ENCODE results near the gene KANSL2.

KANSL2 gene

DNA sequence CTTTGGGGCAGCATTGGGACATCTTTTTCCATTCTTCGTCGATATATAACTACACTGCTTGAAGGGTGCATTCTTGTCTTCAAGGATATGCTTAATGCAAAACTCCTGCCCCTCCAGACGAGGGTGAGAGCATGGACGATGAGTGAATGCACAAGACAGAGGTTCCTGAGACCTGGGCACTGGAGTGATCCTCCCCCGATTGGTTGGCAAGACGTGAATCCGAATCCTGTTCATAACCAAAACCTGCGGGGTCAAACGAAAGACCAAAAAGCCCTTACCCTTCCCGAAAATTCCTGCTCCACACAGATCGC is 684 bp downstream of the KANSL2 start:
- Histone ChIP-seq H3K27ac (replicated peaks) (peak overlapping the region; percentile 92), H3K4me3 (replicated peaks; ENCODE audit: insufficient read depth, low read length) (peak overlapping the region; percentile 74), H3K27me3 (ENCODE audit: insufficient read depth, poor library complexity, severe bottlenecking) (no peaks in the 10 kb centered on the region)
- DNase-seq (ENCODE audit: low read depth in 1 of 2, low spot score in 1 of 2) = no peak
- TF ChIP-seq, protein P1, sequence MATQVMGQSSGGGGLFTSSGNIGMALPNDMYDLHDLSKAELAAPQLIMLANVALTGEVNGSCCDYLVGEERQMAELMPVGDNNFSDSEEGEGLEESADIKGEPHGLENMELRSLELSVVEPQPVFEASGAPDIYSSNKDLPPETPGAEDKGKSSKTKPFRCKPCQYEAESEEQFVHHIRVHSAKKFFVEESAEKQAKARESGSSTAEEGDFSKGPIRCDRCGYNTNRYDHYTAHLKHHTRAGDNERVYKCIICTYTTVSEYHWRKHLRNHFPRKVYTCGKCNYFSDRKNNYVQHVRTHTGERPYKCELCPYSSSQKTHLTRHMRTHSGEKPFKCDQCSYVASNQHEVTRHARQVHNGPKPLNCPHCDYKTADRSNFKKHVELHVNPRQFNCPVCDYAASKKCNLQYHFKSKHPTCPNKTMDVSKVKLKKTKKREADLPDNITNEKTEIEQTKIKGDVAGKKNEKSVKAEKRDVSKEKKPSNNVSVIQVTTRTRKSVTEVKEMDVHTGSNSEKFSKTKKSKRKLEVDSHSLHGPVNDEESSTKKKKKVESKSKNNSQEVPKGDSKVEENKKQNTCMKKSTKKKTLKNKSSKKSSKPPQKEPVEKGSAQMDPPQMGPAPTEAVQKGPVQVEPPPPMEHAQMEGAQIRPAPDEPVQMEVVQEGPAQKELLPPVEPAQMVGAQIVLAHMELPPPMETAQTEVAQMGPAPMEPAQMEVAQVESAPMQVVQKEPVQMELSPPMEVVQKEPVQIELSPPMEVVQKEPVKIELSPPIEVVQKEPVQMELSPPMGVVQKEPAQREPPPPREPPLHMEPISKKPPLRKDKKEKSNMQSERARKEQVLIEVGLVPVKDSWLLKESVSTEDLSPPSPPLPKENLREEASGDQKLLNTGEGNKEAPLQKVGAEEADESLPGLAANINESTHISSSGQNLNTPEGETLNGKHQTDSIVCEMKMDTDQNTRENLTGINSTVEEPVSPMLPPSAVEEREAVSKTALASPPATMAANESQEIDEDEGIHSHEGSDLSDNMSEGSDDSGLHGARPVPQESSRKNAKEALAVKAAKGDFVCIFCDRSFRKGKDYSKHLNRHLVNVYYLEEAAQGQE (IDR thresholded peaks at IDR 0.05; ENCODE audit: insufficient replicate concordance, low read depth) = no peak
- TF ChIP-seq, protein P2, sequence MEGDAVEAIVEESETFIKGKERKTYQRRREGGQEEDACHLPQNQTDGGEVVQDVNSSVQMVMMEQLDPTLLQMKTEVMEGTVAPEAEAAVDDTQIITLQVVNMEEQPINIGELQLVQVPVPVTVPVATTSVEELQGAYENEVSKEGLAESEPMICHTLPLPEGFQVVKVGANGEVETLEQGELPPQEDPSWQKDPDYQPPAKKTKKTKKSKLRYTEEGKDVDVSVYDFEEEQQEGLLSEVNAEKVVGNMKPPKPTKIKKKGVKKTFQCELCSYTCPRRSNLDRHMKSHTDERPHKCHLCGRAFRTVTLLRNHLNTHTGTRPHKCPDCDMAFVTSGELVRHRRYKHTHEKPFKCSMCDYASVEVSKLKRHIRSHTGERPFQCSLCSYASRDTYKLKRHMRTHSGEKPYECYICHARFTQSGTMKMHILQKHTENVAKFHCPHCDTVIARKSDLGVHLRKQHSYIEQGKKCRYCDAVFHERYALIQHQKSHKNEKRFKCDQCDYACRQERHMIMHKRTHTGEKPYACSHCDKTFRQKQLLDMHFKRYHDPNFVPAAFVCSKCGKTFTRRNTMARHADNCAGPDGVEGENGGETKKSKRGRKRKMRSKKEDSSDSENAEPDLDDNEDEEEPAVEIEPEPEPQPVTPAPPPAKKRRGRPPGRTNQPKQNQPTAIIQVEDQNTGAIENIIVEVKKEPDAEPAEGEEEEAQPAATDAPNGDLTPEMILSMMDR (IDR thresholded peaks at IDR 0.05; ENCODE audit: insufficient read depth, low read length) = no peak
- no peak for TF ChIP-seq POLR2AphosphoS5 (IDR thresholded peaks at IDR 0.05; ENCODE audit: low read depth)
- TF ChIP-seq SPI1 (IDR thresholded peaks at IDR 0.05; ENCODE audit: borderline replicate concordance, low read depth) = no peak
- TF ChIP-seq GABPA (IDR thresholded peaks at IDR 0.05; ENCODE audit: low read depth) = no peak

DNA sequence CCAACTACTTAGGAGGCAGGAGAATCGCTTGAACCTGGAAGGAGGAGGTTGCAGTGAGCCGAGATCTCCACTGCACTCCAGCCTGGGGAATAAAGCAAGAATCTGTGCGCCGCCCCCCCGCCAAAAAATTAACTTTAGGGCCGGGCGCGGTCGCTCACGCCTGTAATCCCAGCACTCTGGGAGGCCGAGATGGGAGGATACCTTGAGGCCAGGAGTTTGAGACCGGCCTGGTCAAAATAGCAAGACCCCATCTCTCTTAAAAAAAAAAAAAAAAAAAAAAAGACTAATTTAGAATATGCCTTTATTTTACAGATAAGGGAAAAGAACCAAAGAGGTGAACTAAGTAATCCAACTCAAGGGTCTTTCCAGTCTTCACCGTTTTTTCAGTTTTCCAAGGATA is 1.2 kb downstream of the KANSL2 start:
- H3K4me3 ChIP-seq (replicated peaks; ENCODE audit: insufficient read depth, low read length) = peak overlapping the region; percentile 74
- H3K27ac ChIP-seq (replicated peaks) = peak overlapping the region; percentile 92
- no peak for DNase-seq (ENCODE audit: low read depth in 1 of 2, low spot score in 1 of 2)
- TF ChIP-seq POLR2AphosphoS5 (IDR thresholded peaks at IDR 0.05; ENCODE audit: low read depth) (no peak), SPI1 (IDR thresholded peaks at IDR 0.05; ENCODE audit: borderline replicate concordance, low read depth) (no peak), GABPA (IDR thresholded peaks at IDR 0.05; ENCODE audit: low read depth) (no peak)
- TF ChIP-seq, protein P2 (IDR thresholded peaks at IDR 0.05; ENCODE audit: insufficient read depth, low read length) = no peak
- TF ChIP-seq, protein P1 (IDR thresholded peaks at IDR 0.05; ENCODE audit: insufficient replicate concordance, low read depth) = no peak
- H3K27me3 ChIP-seq (ENCODE audit: insufficient read depth, poor library complexity, severe bottlenecking) = no peaks in the 10 kb centered on the region

DNA sequence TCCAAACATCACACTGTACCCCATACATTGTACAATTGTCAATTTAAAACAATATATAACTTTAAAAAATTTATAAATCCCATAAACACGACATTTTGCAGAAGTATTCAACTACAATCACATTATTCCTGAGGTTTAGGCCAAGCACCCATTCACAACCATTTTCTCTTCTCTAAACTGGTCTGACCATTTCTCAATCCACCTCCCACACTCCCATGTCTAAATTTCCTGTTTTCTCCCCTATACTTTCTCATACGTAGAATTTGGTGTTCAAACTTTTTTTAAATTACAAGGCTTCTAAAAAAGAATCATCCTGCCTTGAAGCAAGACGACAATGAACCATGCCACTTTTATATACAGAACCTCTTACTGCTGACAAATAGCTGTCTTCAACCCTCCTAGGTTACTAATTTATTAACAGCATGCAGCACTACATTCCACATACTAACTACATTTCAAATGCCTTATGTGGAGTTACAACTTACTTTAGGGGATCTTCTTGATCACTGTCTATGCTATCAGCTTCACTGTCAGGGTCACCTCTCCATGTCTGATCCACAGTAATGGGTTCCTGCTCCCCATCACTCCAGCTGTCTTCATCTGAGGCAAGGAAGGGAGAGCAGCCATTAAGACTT is 3.4 kb downstream of the KANSL2 start:
- peak overlapping the region; percentile 23 for H3K4me3 ChIP-seq (replicated peaks; ENCODE audit: insufficient read depth, low read length)
- peak in 1 of 2 experiments; percentile 26 for DNase-seq (ENCODE audit: low read depth in 1 of 2, low spot score in 1 of 2)
- TF ChIP-seq GABPA (IDR thresholded peaks at IDR 0.05; ENCODE audit: low read depth) = no peak
- TF ChIP-seq, protein P2 (IDR thresholded peaks at IDR 0.05; ENCODE audit: insufficient read depth, low read length) = no peak
- no peak for TF ChIP-seq POLR2AphosphoS5 (IDR thresholded peaks at IDR 0.05; ENCODE audit: low read depth)
- TF ChIP-seq, protein P1 (IDR thresholded peaks at IDR 0.05; ENCODE audit: insufficient replicate concordance, low read depth) = no peak
- no peak for TF ChIP-seq SPI1 (IDR thresholded peaks at IDR 0.05; ENCODE audit: borderline replicate concordance, low read depth)
- no peaks in the 10 kb centered on the region for H3K27me3 ChIP-seq (ENCODE audit: insufficient read depth, poor library complexity, severe bottlenecking)
- H3K27ac ChIP-seq (replicated peaks) = peak overlapping the region; percentile 33
